Right ventricle myocardium inferior (tissue), 1 donor: ENCODE results near the gene GSTO2. TPM values are rescaled to one million over a fixed set of nuclear protein-coding genes. Genes with fewer than 3 reads are reported as not detected.

Source experiments
- ATAC-seq: fragments of 200-7000 bp; cut with Tn5 transposase; one replicate; pipeline ENCODE4 v1.9.1; 2020; ENCODE audit warnings: mild to moderate bottlenecking, moderate library complexity
- DNase-seq: peaks from one replicate; pipeline ENCODE4 v3.0.0; 2021; ENCODE audit errors: missing footprints
- intact Hi-C: fragments of 100-400 bp; cut with DNase I; formaldehyde crosslinking; loops from one replicate; pipeline ENCODE4 v1.11.0; 2022
- total RNA-seq: library from RNA; stranded (reverse); fragmentation: NEBNext Ultra II Directional; extraction: Animal tissue kit (Norgen Biotek cat#: 25700); gene quantifications from one replicate; pipeline ENCODE4 v1.2.1, GENCODE V29; 2021
- donor health status: DM: no; HTN: yes; CAD: no; lungs with severe emphysema.

The GSTO2 gene
- total RNA-seq, 1 donor from 2014 or later: 0.70 TPM

DNA sequence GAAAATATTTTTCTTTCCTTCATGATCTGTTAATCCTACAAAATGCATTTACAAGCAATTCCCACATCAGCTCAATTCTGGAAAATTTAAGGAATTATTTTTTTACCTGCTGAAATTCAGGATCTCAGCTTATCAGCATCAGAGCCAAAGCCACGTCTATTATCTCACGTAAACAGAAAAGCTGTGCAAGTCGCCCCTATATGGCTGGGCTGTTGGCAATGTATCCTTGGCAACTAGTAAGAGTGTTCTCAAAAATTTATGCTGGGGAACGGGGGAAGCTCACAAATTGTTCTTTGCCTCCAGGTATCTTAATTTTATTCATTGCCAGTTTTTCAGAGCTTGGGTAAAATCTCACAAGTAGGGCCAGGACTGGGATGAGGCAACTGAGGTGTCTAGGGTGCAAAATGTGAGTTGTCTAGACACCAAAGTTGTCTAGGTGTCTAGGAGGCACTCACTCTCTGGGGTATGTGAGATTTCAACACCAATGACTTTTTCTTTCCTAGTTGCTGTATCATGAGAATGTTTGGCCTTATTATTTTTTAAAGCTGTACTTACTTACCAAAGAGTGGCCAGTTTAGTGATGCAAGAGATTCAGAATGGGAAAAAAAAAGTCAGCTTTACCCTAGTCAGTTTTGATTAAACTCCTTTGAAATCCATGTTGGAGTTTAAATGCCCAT, 5.1 kb downstream of the GSTO2 start:
- intact Hi-C loops: no loop called here
- DNase-seq: no peak
- ATAC-seq: no peak

DNA sequence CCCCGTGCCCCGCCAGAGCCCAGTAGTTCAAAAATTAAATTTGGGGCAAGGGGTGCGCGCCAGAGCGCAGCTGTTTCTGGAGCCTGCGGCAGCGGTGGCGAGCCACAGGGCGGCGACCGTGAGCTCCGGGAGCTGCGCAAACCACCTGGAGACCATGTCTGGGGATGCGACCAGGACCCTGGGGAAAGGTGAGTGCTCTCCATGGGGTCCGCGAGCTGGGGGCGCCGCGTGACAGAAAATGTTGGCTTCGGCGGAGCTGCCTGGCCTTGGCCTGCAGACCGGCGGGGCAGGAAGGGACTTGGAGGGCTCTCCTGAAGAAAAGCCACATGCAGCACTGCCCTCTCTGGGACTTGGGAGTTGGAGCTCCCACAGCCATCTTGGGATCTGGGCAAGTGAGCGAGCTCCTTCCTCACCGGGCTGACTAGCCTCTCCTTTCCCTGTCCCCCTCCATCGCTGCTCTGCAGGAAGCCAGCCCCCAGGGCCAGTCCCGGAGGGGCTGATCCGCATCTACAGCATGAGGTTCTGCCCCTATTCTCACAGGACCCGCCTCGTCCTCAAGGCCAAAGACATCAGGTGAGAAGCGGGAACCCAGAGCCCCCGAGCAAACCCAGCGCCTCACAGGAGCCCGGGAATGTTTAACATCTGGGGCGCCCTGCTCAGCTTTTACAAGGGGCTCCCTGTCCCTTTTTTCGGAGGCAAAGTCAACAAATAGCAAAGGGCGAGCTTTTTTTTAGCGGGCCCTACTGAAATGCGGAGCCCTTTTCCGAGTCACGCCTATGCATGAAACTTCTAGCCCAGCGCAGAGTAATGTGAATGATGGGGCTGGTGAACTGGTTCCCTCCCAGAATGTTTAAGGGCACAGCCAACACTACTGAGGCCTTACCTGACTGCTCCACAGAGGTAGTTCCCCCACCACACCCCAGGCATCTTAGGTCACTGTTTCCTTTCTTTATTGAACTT, 6.1 kb downstream of the GSTO2 start:
- intact Hi-C loops: no loop called here
- peak; percentile 44 for ATAC-seq
- peak; percentile 72 for DNase-seq

DNA sequence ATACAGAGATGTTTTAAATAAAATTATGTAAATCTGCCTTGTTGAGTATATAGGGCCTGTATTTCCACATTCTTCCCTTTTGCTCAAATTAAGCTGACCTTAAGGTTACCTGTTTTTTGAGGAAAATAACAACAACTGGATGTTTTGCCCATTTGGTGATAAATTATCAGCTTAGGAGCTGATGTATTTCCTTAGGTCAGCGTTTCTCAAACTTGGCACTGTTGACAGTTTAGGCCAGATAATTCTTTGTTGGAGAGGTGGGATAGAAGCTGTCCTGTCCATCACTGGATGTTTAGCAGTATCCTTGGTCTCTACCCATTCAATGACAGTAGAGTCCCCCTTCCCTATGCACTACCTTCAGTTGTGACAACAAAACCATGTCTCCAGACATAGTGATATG, 7.2 kb downstream of the GSTO2 start:
- no peak for DNase-seq
- intact Hi-C loops: no loop called here
- ATAC-seq: no peak

DNA sequence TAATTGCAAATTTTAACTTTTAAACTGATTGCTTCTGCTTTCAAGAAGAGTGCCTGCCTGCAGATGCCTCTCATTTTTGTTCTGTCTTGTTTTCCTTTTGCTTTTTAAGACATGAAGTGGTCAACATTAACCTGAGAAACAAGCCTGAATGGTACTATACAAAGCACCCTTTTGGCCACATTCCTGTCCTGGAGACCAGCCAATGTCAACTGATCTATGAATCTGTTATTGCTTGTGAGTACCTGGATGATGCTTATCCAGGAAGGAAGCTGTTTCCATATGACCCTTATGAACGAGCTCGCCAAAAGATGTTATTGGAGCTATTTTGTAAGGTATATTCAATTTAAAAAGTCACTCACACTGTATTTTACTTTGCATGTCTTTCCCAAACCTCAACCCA, 8.8 kb downstream of the GSTO2 start:
- DNase-seq: no peak
- no peak for ATAC-seq
- intact Hi-C loops: no loop called here

DNA sequence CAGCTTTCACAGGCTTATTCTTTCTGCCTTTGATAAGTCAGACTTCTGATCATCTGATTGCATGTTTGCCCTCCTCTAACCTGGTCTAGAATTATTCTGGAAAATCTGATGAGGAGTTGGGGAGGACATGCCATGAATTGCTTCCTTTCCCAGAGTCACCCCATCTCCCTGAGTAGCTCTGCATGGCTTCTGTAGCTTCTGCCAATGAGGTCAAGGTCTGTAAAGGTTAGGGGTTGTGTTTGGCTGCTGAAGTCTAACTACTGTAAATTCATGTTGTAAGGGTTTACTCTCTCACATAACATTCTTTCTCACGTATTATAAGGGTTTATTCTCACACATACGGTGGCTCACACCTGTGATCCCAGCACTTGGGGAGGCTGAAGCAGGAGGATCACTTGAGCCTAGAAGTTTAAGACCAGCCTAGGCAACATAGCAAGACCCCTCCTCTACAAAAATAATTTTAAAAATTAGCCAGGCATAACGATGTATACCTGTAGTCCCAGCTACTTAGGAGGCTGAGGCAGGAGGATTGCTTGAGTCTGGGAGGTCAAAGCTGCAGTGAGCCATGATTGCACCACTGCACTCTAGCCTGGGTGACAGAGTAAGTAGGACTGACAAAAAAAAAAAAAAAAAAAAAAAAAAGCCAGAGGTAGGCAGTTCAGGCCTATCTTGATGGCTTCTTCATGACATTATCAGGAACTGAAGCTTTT, 10.7 kb downstream of the GSTO2 start:
- ATAC-seq (no peak), DNase-seq (no peak)
- intact Hi-C loops: no loop called here

DNA sequence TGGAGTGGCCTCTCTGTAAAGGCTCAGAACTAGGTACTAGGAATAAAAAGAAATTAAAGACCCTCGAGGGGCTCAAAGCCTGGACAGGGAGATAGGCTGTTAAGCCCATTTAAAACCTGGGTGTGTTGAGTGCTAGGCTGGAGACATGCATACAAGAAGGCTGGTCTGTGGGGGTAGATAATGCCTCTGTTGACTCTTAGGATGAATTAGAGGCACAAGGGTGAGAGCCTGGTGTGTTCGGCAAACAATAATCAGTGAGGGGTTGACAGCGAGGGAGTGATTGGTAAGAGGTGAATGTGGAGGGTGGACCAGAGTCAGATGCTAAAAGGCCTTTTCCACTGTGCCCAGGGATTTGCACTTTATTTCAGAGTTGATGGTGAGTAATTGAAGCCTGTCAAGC, 12.7 kb downstream of the GSTO2 start:
- no peak for ATAC-seq
- intact Hi-C loops: no loop called here
- no peak for DNase-seq

DNA sequence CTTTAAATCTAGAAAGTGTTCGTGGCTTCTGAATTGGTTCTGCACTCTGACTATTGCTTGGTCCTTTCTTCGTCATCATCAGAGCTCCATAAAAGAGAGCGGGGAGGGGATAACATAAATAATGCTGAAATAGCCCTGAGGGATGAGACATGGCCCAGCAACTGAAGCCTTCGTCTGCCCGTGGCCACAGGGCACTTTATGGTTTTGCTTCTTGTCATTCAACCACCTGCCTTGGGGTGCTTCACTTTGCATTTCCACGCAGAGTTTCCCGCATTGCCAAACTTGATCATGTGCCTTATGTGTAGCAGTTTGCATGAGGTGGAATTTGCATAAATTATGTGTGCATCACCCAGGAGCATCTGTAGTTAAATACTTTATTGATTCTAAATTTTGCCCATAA, 15.9 kb downstream of the GSTO2 start:
- intact Hi-C loops: no loop called here
- no peak for DNase-seq
- no peak for ATAC-seq

DNA sequence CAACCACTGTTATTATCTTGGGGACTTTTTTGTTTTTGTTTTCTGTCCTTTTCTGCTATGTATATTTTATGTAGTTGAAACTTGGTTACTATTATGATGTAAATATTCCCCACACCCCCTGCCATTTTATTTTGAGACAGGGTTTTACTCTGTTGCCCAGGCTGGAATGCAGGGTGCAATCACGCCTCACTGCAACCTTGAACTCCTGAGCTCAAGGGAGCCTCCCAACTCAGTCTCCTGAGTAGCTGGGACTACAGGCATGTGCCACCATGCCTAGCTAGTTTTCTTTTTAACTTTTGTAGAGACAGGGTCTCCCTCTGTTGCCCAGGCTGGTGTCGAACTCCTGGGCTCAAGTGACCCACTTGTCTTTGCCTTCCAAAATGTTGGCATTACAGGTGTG, 18.0 kb downstream of the GSTO2 start:
- DNase-seq (no peak), ATAC-seq (no peak)
- intact Hi-C loops: no loop called here

DNA sequence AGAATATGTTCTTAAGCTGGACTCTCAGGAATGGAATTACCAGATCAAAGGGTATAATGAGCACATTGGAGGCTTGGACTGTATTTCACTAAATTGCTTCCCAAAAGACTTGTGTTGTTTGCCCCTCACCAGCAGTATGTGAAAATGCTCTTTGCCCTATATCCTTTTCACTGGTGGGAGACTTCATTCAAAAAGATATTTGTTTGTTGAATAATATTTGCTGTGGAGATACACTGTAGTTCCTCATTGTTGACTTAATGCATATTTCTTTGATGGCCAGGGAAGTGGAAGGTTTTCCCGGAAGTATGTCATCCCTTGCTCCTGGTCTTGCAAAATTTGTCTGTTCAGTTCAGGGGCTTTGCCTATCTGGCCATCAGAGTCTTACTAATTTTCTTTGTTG, 19.4 kb downstream of the GSTO2 start:
- no peak for DNase-seq
- intact Hi-C loops: no loop called here
- no peak for ATAC-seq

DNA sequence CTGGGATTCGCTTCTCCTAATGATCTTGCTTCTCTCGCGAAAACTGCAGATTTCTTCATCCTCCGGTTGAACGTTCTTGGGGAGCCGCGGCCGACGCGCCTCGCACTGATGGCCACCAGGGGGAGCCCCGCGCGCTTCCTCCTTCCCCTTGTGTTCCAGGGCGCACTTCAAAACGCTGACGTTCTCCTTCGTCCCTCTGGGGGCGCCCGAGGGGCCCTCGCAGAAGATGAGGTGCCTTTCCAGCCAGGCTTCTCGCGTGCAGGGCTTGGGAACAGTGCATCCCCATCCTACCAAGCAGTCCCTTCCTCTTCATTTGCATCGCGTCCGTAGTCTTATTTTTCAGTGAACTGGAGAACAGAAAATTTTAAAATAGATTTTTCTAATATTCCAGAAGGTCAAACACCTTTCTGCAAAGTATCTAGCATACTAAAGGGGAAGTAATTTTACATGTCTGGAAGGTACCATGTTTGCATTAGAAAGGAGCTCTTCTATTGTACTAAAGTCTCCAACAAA, 22.5 kb downstream of the GSTO2 start:
- DNase-seq (peak; percentile 96), ATAC-seq (peak; percentile 96)
- intact Hi-C loops: loop anchor here (1.0 kb wide), 1 partner anchor 59 kb away; no protein-coding TSS in a partner anchor

DNA sequence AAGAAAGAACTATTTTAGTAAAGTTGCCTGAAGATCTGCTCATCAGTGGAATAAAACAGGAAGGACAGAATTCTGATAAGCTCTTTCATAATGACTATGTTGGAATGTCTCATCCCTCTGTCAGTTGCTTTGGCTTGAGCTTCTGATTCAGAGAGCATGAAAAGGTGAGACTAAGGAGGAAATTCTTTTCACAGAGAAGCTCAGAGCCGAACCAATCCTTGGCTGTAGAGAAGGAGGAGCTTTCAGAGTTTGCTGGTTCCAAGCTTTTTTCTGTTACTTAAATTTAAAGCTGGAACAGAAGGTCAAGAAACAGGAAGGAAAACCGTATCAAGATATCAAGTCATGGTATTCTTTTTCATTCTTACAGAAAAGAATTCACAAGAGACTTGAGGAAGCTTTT, 24.0 kb downstream of the GSTO2 start:
- intact Hi-C loops: no loop called here
- ATAC-seq (no peak), DNase-seq (no peak)

DNA sequence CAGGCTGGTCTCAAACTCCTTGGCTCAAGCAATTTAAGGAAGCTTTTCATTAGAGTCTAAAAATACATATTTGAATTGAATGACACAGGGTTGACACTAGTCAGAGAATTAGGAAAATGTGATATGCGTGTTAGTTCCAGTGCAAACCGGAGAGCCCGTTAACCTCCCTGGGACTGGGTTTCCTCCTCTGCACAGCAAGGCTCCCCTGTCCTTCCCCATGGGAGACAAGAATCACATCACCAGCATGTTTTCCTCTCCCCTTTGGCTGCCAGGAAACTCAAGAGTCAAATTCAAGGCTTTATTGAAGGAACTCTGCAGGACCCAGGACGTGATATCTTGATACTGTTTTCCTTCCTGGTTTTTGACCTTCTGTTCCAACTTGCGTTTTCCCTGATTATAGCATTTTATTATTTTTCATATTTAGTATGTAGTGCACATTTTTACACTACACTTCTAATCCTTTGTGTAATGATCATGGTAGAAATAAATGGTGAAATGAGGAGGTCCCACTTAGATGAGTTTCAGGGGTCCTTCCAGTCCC, 24.9 kb downstream of the GSTO2 start:
- ATAC-seq (no peak), DNase-seq (no peak)
- intact Hi-C loops: no loop called here

DNA sequence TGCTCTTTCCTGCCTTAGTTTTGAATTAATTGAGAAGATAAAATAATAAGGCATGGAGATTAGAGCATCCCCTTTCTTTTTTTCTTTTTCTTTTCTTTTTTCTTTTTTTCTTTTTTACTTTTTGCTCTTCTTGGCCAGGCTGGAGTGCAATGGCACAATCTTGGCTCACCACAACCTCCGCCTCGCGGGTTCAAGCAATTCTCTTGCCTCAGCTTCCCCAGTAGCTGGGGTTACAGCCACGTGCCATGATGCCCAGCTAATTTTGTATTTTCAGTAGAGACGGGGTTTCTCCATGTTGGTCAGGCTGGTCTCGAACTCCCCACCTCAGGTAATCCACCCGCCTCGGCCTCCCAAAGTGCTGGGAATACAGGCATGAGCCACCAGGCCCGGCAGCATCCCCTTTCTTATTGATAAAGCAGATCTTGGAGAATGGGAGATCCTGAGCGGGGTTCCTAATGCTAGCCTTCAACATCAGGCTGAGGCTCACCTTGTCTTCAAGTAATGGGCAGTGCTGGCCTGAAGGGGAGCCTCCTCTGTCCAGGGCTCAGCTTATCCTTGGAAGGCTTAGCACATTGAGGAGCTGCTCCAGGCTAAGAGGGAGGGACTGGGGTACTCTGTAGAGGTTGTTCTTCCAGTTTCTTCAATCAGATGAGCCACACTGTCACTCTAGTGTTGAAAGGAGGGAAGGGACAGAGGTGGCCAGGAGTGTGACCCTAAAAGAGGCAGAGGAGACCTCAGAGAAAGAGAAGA, 27.9 kb downstream of the GSTO2 start:
- DNase-seq (no peak), ATAC-seq (no peak)
- intact Hi-C loops: no loop called here

DNA sequence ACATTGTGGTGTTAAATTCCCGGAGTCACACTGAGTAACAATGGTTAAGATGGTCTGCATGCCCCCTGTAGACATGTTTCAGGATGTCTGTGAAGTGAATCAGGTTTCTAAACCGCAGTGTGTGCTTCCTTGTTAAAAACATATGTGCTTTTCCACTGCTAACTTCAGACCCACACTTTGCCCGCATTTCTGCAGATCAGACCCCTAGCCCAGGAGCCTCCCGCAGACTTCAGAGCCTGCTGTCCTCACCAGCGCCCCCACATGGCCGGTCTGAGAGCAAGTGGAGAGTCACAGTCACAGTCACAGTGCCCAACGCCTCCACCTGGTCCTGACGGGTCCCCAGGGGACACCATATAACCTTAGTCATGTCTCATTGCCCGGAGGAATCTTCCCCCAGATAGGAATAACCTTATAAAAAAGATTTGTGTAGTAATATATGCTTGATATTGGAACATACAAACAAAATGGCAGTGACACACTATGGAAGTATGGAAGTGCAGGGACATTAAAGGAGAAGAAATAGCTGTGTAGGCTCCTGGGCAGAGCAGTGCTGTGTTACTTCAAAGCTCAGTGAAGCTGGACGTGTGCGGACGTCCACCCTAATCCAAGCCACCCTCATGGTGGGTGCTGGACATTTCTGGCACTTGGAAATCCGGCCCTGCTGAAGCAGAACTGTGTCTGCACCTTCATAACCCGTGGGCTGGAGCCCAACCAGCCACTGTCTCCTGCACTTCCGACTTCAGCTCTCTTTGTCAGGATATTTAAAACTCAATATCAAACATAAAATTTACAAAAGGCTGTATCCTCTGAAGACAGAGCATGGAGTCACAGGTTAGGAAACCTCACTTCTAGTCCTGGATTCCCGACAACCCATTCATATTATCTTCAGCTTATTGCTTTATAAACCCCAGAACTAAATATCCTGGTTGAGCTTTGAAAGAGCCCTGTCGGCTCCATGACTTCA, 29.0 kb downstream of the GSTO2 start:
- intact Hi-C loops: no loop called here
- ATAC-seq: no peak
- no peak for DNase-seq

DNA sequence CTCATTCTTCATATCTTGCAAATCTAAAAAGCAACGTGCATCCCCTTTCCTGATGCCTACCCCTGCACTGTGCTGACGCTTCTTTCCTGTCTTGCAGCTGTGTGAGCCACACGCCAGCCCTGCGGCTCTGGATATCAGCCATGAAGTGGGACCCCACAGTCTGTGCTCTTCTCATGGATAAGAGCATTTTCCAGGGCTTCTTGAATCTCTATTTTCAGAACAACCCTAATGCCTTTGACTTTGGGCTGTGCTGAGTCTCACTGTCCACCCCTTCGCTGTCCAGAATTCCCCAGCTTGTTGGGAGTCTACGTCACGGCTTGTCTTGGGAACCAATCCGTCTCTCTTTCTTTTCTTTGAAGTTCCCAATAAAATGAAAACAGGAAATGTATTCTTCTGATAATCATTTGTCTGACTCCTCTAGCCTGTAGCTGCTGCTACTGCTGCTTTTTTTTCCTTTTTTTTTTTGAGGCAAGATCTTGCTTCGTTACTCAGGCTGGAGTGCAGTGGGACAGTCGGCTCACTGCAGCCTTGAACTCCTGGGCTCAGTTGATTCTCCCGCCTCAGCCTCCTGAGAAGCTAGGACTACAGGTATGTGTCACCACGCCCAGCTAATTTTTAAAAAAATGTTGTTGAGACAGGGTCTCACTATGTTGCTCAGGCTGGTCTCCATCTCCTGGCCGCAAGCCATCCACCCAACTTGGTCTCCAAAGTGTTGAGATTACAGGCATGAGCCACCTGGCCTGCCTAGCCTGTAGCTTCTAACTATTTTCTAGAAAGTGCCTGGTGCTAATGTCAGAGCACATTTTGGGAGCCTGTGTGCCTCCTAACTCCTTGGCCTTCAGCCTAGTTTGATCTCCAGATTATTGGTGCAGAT, 30.3 kb downstream of the GSTO2 start:
- DNase-seq: no peak
- ATAC-seq: peak; percentile 17
- intact Hi-C loops: no loop called here

DNA sequence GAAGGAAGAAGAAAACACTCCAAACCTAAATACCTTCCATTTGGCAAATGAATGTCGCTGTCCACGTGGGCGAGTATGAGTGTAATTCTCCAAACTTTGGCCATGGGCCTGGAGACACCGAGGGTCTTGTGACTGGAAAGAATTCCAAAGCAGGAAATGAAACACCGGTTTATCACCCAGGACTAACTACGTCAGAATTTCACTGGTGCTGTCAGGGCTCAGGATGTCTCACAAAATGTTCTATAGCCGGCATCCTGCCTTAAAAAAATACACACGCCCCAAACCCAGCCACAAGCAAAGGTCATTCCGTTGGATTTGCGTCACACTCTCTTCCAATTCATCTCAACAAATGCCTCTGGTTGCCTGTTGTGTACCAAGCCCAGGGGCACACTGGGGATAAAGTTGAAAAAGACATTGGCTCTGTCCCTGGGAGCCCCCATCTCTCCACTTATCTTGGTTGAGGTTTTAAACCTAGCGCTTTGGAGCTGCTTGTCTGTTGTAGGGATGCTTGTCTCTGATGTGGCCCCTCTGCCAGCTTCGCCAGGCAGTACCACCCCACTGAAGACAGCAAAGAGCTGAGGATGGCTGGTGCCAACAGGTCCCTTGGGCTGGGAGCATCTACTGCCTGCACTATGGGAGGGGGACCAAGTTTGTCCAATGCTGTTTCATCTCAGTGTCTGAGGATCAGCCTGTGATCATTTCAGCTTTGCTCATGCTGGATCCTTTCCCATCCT, 31.2 kb downstream of the GSTO2 start:
- intact Hi-C loops: no loop called here
- ATAC-seq: peak; percentile 62

More for the DNA sequence above, 31.2 kb downstream of the GSTO2 start:
- DNase-seq: no peak
